GM18873 (cell line): ENCODE data around the gene CD46.
"Not testable (repeated sequence)": the region's sequence is repeated elsewhere in the genome, so short reads cannot be mapped to it uniquely, and the experiment has no call there.

Source experiments
- ATAC-seq: cut with Tn5 transposase; IDR thresholded peaks from one replicate; pipeline ENCODE4 v1.9.1; 2021; ENCODE audit warnings: mild to moderate bottlenecking, moderate library complexity, moderate number of reproducible peaks; ENCODE audit not compliant: unreplicated experiment, low FRiP score

Gene CD46

GRCh38 chr1:207750631-207751305 is 1.1 kb upstream of the CD46 start:
- ATAC-seq = no peak

- ATAC-seq = not testable (repeated sequence)
Observed at GRCh38 chr1:207751463-207751789, 428 bp upstream of the CD46 start.

GRCh38 chr1:207752456-207752998 is 673 bp downstream of the CD46 start:
- peak; percentile 29 for ATAC-seq

GRCh38 chr1:207753611-207754010 is 1.8 kb downstream of the CD46 start:
- no peak for ATAC-seq

GRCh38 chr1:207754011-207754410 is 2.2 kb downstream of the CD46 start:
- ATAC-seq = no peak

- ATAC-seq = no peak
Observed at GRCh38 chr1:207754974-207755700, 3.3 kb downstream of the CD46 start.

GRCh38 chr1:207755846-207756693 is 4.2 kb downstream of the CD46 start:
- no peak for ATAC-seq

- no peak for ATAC-seq
Observed at GRCh38 chr1:207762622-207763021, 10.8 kb downstream of the CD46 start.

- ATAC-seq = no peak
Observed at GRCh38 chr1:207763091-207763490, 11.2 kb downstream of the CD46 start.

- no peak for ATAC-seq
Observed at GRCh38 chr1:207763972-207764371, 12.1 kb downstream of the CD46 start.

- ATAC-seq = no peak
Observed at GRCh38 chr1:207766569-207766968, 14.7 kb downstream of the CD46 start.

GRCh38 chr1:207770514-207770913 is 18.7 kb downstream of the CD46 start:
- not testable (repeated sequence) for ATAC-seq

- not testable (repeated sequence) for ATAC-seq
Observed at GRCh38 chr1:207776045-207776444, 24.2 kb downstream of the CD46 start.

- ATAC-seq = not testable (repeated sequence)
Observed at GRCh38 chr1:207777412-207777811, 25.6 kb downstream of the CD46 start.

GRCh38 chr1:207779008-207779407 is 27.2 kb downstream of the CD46 start:
- ATAC-seq = no peak

GRCh38 chr1:207781312-207781711 is 29.5 kb downstream of the CD46 start:
- no peak for ATAC-seq

- ATAC-seq = no peak
Observed at GRCh38 chr1:207787776-207788175, 35.9 kb downstream of the CD46 start.

- no peak for ATAC-seq
Observed at GRCh38 chr1:207789386-207789785, 37.5 kb downstream of the CD46 start.

GRCh38 chr1:207789792-207790787 is 38.2 kb downstream of the CD46 start:
- ATAC-seq = no peak

- ATAC-seq = no peak
Observed at GRCh38 chr1:207791290-207791689, 39.4 kb downstream of the CD46 start.
